K562 (cell line): ENCODE data around the gene HMCES. TPM values are rescaled to one million over a fixed set of nuclear protein-coding genes. Genes with fewer than 3 reads are reported as not detected.

Source experiments
- CREM ChIP-seq: IDR thresholded peaks from 2 replicates; pipeline ENCODE4 v1.6.1; 2014; ENCODE audit warnings: antibody characterized with exemption, low read depth
- E2F6 ChIP-seq, 2 experiments: IDR thresholded peaks; 2 replicates each; pipeline ENCODE4 v1.6.1; 2011; ENCODE audit warnings: borderline replicate concordance in 1 of 2, control low read depth in 1 of 2, low read depth in 1 of 2, low read length in 1 of 2, mild to moderate bottlenecking in 1 of 2, mixed read lengths in 1 of 2, moderate library complexity in 1 of 2; ENCODE audit not compliant: insufficient read depth in 1 of 2, insufficient read length in 1 of 2, poor library complexity in 1 of 2, severe bottlenecking in 1 of 2; ENCODE audit errors: extremely low read depth in 1 of 2
- IRF2 ChIP-seq: sonication (generic); formaldehyde crosslinking; IDR thresholded peaks from 2 replicates; pipeline ENCODE4 v1.8.1; 2022; ENCODE audit warnings: mild to moderate bottlenecking, missing genetic modification reagents
- MAFK ChIP-seq: IDR thresholded peaks from 2 replicates; pipeline ENCODE4 v1.6.1; 2011; ENCODE audit warnings: low read length, improper control_type of control experiment
- MEF2A ChIP-seq: IDR thresholded peaks from 2 replicates; pipeline ENCODE4 v1.6.1; 2011; ENCODE audit warnings: low read depth, mild to moderate bottlenecking, low read length, moderate library complexity; ENCODE audit not compliant: control insufficient read depth
- MGA ChIP-seq: fragments of 450-650 bp; IDR thresholded peaks from 2 replicates; pipeline ENCODE4 v1.6.1; 2016; ENCODE audit warnings: mild to moderate bottlenecking, moderate library complexity
- MYC ChIP-seq, 2 experiments: fragments of 250-450 bp in 1 of 2; sonication (Bioruptor Pico) in 1 of 2; IDR thresholded peaks; 2 replicates each; pipeline versions ENCODE4 v1.5.1 to v1.6.1; 2012 to 2021; ENCODE audit warnings: low read depth in 2 of 2, borderline replicate concordance in 1 of 2, improper control_type of control experiment in 1 of 2, low read length in 1 of 2, mild to moderate bottlenecking in 1 of 2, moderate library complexity in 1 of 2
- NFATC3 ChIP-seq: fragments of 450-650 bp; IDR thresholded peaks from 2 replicates; pipeline ENCODE4 v1.6.1; 2017; ENCODE audit warnings: mild to moderate bottlenecking
- SMARCC2 ChIP-seq: fragments of 450-650 bp; IDR thresholded peaks from 2 replicates; pipeline ENCODE4 v1.6.1; 2017; ENCODE audit warnings: antibody characterized with exemption, moderate library complexity, mild to moderate bottlenecking, low read depth
- ZBTB8A ChIP-seq: fragments of 450-650 bp; IDR thresholded peaks from 2 replicates; pipeline ENCODE4 v1.6.1; 2018; ENCODE audit warnings: mild to moderate bottlenecking, moderate library complexity; ENCODE audit not compliant: partially characterized antibody
- ZFX ChIP-seq: sonication (generic); formaldehyde crosslinking; IDR thresholded peaks from 2 replicates; pipeline ENCODE4 v1.8.0; 2022; ENCODE audit warnings: mild to moderate bottlenecking, missing genetic modification reagents, moderate library complexity
- ZNF175 ChIP-seq: fragments of 200-800 bp; sonication (Bioruptor generic); IDR thresholded peaks from 2 replicates; pipeline ENCODE4 v1.6.1; 2016; ENCODE audit warnings: low read depth, mild to moderate bottlenecking, missing genetic modification characterization, missing compliant biosample characterization
- ZNF436 ChIP-seq: fragments of 250-450, 450-650 bp; sonication (Bioruptor Pico); formaldehyde crosslinking; IDR thresholded peaks from 2 replicates; pipeline ENCODE4 v1.7.0; 2020; ENCODE audit warnings: mild to moderate bottlenecking
- ZNF589 ChIP-seq: fragments of 200-800 bp; sonication (Bioruptor generic); IDR thresholded peaks from 2 replicates; pipeline ENCODE4 v1.6.1; 2016; ENCODE audit warnings: low read depth, missing genetic modification characterization, missing compliant biosample characterization
- polyA plus RNA-seq, 8 experiments: library from polyadenylated mRNA; depleted of rRNA in 4 of 8; stranded (reverse) in 5 of 8; unstranded in 3 of 8; fragments of >200 nt; fragmentation: Nextera tagmentation in 2 of 8; fragmentation: Illumina TruSeq in 1 of 8; extraction: Ambion mirVana in 2 of 8; extraction: Trizol in 1 of 8; gene quantifications; 2 replicates each; pipeline versions ENCODE4 v1.2.1 to v1.2.3, GENCODE V29; 2011 to 2014; ENCODE audit warnings: inconsistent platforms in 1 of 8, missing spikeins in 1 of 8
- total RNA-seq, 7 experiments: library from RNA; depleted of rRNA in 6 of 7; stranded (reverse); fragments of >200 nt in 6 of 7; fragmentation: Illumina TruSeq in 2 of 7; extraction: Trizol in 2 of 7; gene quantifications; 2 replicates each; pipeline versions ENCODE4 v1.2.1 to v1.2.3, GENCODE V29; 2011 to 2021; ENCODE audit warnings: low replicate concordance in 1 of 7

HMCES gene
- total and polyA plus RNA-seq, 9 of the 15 experiments (the other 6 are each of a cell fraction or from before 2014, with no cell fraction given): 18.8 to 45.3 (median 24.8) TPM

- TF ChIP-seq ZNF589 (CRISPR knock-in tag): peak; percentile 72
- peak; percentile 32; the same call in 1 of the 2 replicates for TF ChIP-seq CREM
- no peak for TF ChIP-seq MEF2A
- TF ChIP-seq IRF2: no peak
- TF ChIP-seq MAFK: peak; percentile 58
- 0 out of 2 replicates have a peak, but pooled peaks have one; percentile 36 for TF ChIP-seq SMARCC2
- TF ChIP-seq ZBTB8A: no peak
- TF ChIP-seq ZNF436 (CRISPR knock-in tag): no peak
- peak; percentile 22; the same call in 1 of the 2 replicates for TF ChIP-seq MYC (IDR thresholded peaks at IDR 0.05; ENCODE audit: low read depth, low read length)
- TF ChIP-seq MYC (CRISPR knock-in tag; IDR thresholded peaks at IDR 0.05; ENCODE audit: borderline replicate concordance, low read depth): no peak
- peak in 1 of 2 experiments; percentile 4 for TF ChIP-seq E2F6 (IDR thresholded peaks at IDR 0.05; ENCODE audit: borderline replicate concordance in 1 of 2, extremely low read depth in 1 of 2, insufficient read depth in 1 of 2, insufficient read length in 1 of 2, low read depth in 1 of 2, low read length in 1 of 2, poor library complexity in 1 of 2, severe bottlenecking in 1 of 2)
- no peak for TF ChIP-seq NFATC3
- TF ChIP-seq MGA: peak; percentile 50
- TF ChIP-seq ZFX: peak; percentile 37; the same call in 1 of the 2 replicates
- peak; percentile 72; the same call in 1 of the 2 replicates for TF ChIP-seq ZNF175 (CRISPR knock-in tag)
Measured at GRCh38 chr3:129228891-129229585, 49.6 kb upstream of the HMCES start (continued).
